Occipital lobe (tissue), 2 donors: ENCODE data around the gene GET3. TPM values are rescaled to one million over a fixed set of nuclear protein-coding genes. Genes with fewer than 3 reads are reported as not detected.
"Not testable (repeated sequence)": the region's sequence is repeated elsewhere in the genome, so short reads cannot be mapped to it uniquely, and the experiment has no call there.

ENCODE experiments used
- DNase-seq: peaks from one replicate; lab custom pipeline; 2025; lab: John Stamatoyannopoulos, UW
- total RNA-seq: library from RNA; depleted of rRNA; stranded (reverse); fragments of >200 nt; gene quantifications from one replicate; pipeline ENCODE4 v1.2.3, GENCODE V29; 2014

The GET3 gene
- total RNA-seq, 1 donor from 2014 or later, result 59.3 TPM

DNA sequence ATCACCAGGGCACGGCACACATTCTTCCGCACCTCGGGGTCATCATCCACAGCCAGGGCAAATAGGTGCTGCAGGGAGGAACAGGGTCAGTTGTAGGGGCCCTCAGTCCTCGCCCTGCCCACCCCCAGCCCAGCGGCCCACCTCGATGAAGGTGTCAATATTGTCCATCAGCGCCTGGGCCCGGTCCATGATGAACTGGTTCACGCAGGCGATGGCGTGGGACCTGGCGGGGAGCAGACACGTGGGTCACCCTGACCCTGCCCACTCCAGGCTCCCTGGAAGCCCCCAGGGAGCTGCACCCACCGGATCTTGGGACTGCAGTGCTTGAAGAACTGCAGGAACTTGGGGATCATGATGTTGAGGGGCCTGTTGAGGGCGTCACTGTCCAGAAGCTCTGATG lies 22.2 kb upstream of the GET3 start:
- DNase-seq, result no peak

GRCh38 chr19:12715929-12716328 lies 21.4 kb upstream of the GET3 start:
- DNase-seq, result no peak

GRCh38 chr19:12720296-12720695 lies 17.0 kb upstream of the GET3 start:
- no peak for DNase-seq

GRCh38 chr19:12720851-12721655 lies 16.2 kb upstream of the GET3 start:
- no peak for DNase-seq

- peak; percentile 45 for DNase-seq
These were observed 15.4 kb upstream of the GET3 start for GRCh38 chr19:12721656-12722565.

GRCh38 chr19:12722566-12723380 lies 14.5 kb upstream of the GET3 start:
- DNase-seq, result peak; percentile 91

- DNase-seq, result no peak
These were observed 14.0 kb upstream of the GET3 start for GRCh38 chr19:12723381-12723640.

- DNase-seq, result peak; percentile 30
These were observed 13.5 kb upstream of the GET3 start, which contains the start of gene TNPO2 for GRCh38 chr19:12723641-12724426. TNPO2 (minus strand) TSS chr19:12723932; CDS start chr19:12720977, 2,955 bp downstream.

GRCh38 chr19:12725612-12726011 lies 11.7 kb upstream of the GET3 start:
- DNase-seq, result not testable (repeated sequence)

DNA sequence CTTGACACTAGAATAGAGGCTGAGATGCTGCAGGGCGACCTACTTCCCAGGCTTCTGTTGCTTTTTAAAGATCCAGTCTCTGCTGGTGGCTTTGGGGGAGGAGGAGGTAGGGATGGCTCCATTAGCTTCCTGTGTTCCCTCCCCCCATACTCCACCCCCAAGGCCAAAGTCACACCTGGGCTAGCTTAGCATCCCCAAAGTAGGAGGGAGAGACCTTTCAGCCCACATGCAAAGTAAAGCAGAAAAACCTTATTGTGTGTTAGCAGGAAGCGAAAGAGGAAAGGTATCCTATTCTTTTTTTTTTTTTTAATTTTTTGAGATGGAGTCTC lies 10.3 kb upstream of the GET3 start:
- no peak for DNase-seq

GRCh38 chr19:12727745-12728433 lies 9.4 kb upstream of the GET3 start:
- no peak for DNase-seq

- DNase-seq, result no peak
These were observed 7.2 kb upstream of the GET3 start for GRCh38 chr19:12730064-12730463.

GRCh38 chr19:12731337-12731736 lies 6.0 kb upstream of the GET3 start:
- no peak for DNase-seq

DNA sequence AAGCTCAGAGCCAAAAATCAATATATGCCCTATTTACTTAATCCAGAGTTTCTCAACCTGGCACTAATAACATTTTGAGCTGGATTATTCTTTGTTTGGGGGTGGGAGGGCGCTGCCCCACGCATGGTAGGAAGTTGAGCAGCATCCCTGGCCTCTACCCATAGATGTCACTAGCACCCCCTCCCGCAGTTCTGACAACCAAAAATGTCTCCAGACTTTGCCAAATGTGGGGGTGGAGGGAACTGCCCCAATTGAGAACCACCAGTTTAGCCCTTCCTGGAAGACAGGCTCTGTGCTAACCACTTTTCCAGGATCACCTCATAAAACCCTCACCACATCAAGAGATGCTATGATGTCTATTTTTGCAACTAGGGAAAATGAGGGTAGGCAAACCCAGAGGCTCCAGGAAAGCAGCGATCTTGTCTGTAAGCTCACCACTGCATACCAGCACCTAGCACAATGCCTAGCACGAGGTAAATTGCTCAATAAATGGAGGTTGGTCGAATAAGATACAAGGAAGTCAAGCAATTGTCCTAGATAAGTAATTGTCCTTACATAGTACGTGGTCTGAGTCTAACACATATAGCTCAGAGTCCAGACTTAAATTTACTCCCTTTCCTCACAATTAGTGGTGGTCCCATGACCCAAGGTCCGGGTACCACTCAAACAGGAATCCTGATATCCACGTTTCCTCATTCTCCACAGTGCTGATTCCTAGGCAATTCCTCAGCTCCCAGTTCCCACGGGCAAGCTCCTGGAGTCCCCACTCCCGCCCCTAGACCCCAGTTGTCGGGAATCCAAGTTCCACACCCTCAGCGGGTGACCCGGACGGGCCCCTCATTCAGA lies 3.7 kb upstream of the GET3 start:
- DNase-seq, result no peak

GRCh38 chr19:12737835-12738351 lies 596 bp downstream of the GET3 start:
- no peak for DNase-seq

GRCh38 chr19:12745166-12745897 lies 8.0 kb downstream of the GET3 start:
- DNase-seq, result no peak

GRCh38 chr19:12748489-12748888 lies 11.2 kb downstream of the GET3 start:
- no peak for DNase-seq

- DNase-seq, result no peak
These were observed 12.7 kb downstream of the GET3 start for GRCh38 chr19:12749938-12750521.
